Smooth muscle cell of the umbilical artery (primary cell): ENCODE results near the gene PRR20B. TPM values are rescaled to one million over a fixed set of nuclear protein-coding genes. Genes with fewer than 3 reads are reported as not detected.

Experiments
- total RNA-seq: library from RNA; depleted of rRNA; stranded (reverse); fragments of >200 nt; gene quantifications from 2 replicates; pipeline ENCODE4 v1.2.3, GENCODE V29; 2014

The PRR20B gene
- not detected in 2 replicates for total RNA-seq

DNA sequence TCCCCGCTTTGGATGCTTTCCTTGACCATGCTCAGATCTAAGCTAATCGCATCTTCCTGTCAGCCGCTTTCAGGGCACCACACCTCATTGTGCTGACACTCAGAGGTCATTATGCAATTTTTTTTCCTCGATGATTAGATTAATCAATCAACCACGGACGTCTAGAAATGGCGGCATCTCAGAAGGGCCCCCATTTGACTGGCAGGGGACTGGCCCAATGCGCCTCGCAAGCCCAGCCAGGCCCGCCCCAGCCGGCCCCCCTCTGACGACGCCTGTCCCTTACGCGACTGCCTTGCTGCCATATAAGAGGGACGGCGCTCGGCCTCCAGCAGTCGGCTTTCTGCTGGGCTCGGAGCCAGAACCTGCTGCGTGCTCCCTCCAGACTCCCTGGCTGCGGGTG, at the start of gene PRR20B:
PRR20B (plus strand) TSS at position 301 of the 400 bp plus-strand sequence. CDS start 387 bp downstream, outside the sequence.

DNA sequence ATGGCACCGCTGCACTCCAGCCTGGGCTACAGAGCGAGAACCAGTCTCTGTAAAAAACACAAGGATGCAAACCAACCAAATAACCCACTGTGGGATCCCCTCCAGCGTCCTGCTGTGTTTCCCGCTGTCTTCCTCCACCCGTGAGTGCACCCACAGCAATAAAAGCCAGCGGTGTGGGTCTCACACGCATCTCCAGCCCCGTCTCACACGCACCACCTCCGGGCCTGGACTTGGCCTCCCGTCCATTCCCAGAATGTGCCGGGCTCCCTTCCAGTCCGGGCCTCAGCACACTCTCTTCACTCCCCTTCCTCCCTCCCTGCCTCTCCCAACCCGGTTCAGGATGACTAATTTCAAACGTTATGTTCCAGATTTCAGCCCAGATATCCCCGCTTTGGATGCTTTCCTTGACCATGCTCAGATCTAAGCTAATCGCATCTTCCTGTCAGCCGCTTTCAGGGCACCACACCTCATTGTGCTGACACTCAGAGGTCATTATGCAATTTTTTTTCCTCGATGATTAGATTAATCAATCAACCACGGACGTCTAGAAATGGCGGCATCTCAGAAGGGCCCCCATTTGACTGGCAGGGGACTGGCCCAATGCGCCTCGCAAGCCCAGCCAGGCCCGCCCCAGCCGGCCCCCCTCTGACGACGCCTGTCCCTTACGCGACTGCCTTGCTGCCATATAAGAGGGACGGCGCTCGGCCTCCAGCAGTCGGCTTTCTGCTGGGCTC, 6.9 kb upstream of the PRR20B start, which contains the start of gene PRR20A:
PRR20A (plus strand) TSS at position 684 of the 734 bp plus-strand sequence. CDS start 387 bp downstream, outside the sequence.

DNA sequence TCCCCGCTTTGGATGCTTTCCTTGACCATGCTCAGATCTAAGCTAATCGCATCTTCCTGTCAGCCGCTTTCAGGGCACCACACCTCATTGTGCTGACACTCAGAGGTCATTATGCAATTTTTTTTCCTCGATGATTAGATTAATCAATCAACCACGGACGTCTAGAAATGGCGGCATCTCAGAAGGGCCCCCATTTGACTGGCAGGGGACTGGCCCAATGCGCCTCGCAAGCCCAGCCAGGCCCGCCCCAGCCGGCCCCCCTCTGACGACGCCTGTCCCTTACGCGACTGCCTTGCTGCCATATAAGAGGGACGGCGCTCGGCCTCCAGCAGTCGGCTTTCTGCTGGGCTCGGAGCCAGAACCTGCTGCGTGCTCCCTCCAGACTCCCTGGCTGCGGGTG, 6.5 kb downstream of the PRR20B start, which contains the start of gene PRR20C:
PRR20C (plus strand) TSS at position 301 of the 400 bp plus-strand sequence. CDS start 387 bp downstream, outside the sequence.

DNA sequence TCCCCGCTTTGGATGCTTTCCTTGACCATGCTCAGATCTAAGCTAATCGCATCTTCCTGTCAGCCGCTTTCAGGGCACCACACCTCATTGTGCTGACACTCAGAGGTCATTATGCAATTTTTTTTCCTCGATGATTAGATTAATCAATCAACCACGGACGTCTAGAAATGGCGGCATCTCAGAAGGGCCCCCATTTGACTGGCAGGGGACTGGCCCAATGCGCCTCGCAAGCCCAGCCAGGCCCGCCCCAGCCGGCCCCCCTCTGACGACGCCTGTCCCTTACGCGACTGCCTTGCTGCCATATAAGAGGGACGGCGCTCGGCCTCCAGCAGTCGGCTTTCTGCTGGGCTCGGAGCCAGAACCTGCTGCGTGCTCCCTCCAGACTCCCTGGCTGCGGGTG, 13.0 kb downstream of the PRR20B start, which contains the start of gene PRR20D:
PRR20D (plus strand) TSS at position 301 of the 400 bp plus-strand sequence. CDS start 387 bp downstream, outside the sequence.

DNA sequence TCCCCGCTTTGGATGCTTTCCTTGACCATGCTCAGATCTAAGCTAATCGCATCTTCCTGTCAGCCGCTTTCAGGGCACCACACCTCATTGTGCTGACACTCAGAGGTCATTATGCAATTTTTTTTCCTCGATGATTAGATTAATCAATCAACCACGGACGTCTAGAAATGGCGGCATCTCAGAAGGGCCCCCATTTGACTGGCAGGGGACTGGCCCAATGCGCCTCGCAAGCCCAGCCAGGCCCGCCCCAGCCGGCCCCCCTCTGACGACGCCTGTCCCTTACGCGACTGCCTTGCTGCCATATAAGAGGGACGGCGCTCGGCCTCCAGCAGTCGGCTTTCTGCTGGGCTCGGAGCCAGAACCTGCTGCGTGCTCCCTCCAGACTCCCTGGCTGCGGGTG, 19.6 kb downstream of the PRR20B start, which contains the start of gene PRR20E:
PRR20E (plus strand) TSS at position 301 of the 400 bp plus-strand sequence. CDS start 387 bp downstream, outside the sequence.

Other genes with a start within 250 kb of the PRR20B start
- gene PRR20A, start 6.6 kb upstream of the PRR20B start, total RNA-seq: not detected in 2 replicates
- not detected in 2 replicates for gene PRR20C, start 6.6 kb downstream of the PRR20B start, total RNA-seq
- not detected in 2 replicates for gene PRR20D, start 13.1 kb downstream of the PRR20B start, total RNA-seq
- gene PRR20E, start 19.7 kb downstream of the PRR20B start, total RNA-seq: not detected in 2 replicates